SIG-M5 treated with dmso at 0.1 percent for 504 hours (cell line): Measurements from ENCODE around the gene DOK6.
"Not testable (repeated sequence)": the region's sequence is repeated elsewhere in the genome, so short reads cannot be mapped to it uniquely, and the experiment has no call there.

ENCODE experiments used
- DNase-seq: peaks from one replicate; lab custom pipeline; 2025; ENCODE audit not compliant: unreplicated experiment; lab: John Stamatoyannopoulos, UW

DOK6 gene

DNA sequence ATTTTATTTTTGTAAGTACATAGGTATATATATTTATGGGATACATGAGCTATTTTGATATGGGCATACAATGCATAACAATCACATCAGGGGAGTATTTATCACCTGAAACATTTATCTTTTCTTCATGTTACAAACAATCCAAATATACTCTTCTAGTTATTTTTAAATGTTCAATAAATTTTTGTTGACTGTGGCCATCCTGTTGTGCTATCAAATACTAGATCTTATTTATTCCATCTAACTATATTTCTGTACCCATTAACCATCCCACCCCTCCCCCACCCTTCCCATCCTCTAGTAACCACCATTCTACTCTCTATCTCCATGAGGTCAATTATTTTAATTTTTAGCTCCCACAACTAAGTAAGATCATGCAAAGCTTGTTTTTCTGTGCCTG is 390.0 kb downstream of the DOK6 start:
- no peak for DNase-seq

DNA sequence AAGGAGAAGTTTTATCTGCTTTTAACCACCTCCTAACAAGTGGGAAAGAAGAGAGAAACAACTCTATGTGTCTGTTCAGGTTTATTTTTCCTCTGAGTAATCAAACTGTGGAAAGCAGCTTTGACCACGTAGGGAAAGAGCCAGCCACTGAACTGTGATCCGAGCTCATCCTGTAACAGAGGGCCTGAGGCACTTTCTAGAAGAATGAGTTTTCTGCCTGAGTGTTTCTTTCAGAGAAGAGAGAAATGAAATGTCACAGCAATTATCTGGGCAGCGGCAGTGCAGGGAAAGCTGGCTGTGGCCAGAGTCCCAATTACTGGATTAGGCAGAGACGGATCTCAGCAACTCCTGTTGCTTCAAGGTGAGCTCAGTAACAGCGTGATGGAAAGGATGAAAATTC is 395.1 kb downstream of the DOK6 start:
- DNase-seq: no peak

DNA sequence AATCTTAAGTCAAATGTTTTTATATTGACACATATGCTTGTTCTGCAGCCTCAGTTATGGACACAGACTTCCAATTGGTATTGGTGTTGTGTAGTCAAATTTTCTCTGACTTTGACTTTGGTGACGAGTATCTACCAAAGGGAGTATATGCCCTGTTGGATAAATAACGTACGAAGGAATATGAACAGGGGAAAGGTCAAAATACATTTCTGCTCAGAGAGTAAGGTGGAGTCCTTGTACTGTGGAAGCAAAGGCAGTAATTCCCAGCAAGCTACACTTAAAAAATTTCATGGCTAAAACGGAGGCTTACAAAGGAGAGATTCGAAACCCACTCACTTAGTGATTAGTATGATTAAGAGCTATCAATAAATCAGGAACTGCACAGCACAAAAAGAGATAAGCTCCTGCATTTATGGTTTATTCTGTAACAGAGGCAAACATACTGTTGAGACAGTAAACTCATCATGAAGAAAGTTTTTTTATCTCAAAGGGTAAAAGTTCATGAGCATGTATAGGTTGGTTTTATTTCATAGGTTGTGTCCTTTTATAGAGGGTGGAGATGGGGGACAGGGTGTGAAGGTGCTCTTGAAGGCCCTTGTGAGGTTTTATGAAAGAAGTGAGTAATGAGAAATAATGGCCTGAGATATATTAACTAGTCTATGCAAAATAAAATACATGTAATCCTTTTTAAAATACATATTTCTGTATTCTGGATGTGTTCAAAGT is 404.3 kb downstream of the DOK6 start:
- no peak for DNase-seq

DNA sequence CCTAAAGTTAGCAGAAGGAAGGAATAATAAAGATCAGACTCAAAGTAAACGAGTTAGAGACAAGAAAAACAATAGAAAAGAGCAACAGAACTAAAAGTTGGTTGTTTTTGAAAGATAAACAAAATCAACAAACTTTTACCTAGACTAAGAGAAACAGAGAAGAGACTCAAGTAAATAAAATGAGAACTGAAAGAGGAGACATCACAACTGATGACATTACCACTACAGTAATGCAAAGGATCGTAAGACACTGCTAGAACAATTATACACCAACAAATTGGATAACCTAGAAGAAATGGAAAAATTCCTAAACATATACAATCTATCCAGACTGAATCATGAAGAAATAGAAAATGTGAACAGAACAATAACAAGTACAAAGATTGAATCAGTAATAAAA is 407.7 kb downstream of the DOK6 start:
- no peak for DNase-seq

DNA sequence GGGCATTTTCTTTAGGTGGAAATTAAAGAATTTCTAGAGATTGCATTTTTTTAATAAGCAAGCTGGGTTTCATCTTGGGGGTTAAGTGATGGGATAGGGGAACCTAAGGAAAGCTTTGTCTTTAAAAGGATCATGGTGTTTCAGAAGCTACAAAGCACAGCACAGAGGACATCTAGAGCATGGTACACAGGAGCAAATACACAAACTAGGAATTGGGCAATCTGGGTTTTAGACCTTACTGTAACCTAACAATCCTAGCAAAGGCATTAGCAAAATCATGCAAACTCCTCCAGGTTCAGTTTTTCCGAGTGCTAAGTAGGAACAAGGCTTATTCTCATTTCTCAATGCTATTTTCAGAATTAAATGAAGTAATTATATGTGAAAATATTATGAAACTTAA is 412.9 kb downstream of the DOK6 start:
- no peak for DNase-seq

DNA sequence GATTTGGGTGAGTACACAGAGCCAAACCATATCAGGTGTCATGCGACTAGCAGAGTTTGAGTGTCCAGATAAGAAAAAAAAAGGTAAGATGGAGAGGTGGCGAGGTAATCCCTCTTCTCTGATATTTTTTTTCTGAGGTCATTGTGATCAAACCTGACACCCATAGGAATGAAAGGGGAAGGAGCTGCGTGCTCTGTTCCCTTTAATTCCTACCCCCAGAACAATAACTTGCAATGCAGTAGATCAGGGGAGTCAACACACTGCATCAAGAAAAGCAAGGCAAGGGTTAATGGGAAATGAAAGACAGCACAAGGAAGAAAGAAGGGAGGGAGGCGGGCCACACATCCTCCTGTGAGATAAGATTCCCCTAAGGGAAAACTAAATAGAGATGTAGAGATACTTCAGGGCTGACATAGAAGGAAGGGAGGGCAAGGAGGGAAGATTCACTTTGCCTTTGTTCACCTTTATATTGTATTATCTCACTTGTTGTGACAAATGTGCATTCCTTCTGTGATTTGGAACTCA is 414.2 kb downstream of the DOK6 start:
- no peak for DNase-seq

DNA sequence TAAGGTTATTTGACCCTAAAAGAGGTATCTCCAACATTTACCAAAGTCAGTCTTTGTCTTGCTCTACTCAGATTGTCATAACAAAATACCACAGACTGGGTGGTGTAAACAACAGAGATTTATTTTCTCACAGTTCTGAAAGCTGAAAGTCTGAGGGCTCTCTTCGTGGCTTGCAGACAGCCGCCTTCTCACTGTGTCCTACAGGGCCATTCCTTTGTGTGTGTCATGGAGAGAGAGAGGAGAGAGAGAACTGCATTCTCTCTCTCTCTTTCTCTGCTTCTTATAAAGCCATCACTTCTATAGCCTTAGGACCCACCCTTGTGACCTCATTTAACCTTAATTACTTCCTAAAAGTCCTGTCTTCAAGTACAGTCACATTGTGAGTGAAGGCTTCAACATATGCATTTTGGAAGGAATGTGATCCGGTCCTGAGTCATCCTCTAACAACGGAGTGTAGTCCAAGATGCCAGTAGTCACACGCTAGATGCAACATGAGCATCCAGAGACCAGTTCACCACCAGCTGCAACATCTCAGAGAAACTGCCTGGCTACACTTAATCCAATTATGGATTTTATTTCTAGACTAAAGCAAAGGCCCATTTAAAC is 416.8 kb downstream of the DOK6 start:
- no peak for DNase-seq

DNA sequence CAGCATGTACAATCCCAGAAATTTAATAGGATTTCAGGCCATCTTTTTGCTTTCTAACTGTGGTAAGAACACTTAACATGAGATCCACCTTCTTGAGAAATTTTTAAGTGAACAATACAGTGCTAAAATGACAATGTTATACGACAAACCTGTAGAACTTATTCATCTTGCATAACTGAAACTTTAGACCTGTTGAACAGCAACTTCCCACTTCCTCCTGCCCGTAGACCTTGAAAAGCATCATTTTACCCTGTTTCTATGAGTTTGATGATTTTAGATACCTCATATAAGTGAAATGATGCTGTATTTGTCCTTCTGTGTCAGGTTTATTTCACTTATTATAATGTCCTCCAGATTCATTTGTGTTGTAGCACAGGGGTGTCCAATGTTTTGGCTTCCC is 418.8 kb downstream of the DOK6 start:
- no peak for DNase-seq

DNA sequence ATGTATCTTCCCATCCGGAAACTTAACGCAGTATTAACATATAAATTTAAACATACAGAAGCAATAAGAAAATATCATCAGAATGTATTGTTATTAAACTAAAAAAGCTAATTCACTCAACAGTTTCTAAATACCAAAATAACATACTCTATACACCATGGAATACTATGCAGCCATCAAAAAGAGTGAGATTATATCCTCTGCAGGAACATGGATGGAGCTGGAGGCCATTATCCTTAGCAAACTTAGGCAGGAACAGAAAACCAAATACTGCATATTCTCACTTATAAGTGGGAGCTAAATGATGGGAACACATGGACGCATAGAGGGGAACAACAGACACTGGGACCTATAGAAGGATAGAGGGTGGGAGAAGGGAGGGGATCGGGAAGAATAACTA is 419.9 kb downstream of the DOK6 start:
- DNase-seq: no peak

DNA sequence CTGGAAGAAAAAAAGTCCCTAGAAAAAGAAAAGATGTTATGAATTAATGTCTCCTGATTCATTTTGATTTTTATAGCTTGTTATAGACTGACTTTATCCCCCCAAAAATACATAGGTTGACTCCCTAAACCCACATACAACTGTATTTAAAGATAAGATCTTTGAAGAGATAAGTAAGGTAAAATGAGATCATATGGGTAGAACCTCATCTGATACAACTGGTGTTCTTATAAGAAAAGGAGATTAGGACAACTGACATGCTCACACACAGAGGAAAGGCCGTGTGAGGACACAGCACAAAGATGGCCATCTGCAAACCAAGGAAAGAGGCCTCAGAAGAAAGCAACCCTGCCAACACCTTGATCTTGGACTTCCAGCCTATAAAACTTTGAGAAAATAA is 429.5 kb downstream of the DOK6 start:
- no peak for DNase-seq

DNA sequence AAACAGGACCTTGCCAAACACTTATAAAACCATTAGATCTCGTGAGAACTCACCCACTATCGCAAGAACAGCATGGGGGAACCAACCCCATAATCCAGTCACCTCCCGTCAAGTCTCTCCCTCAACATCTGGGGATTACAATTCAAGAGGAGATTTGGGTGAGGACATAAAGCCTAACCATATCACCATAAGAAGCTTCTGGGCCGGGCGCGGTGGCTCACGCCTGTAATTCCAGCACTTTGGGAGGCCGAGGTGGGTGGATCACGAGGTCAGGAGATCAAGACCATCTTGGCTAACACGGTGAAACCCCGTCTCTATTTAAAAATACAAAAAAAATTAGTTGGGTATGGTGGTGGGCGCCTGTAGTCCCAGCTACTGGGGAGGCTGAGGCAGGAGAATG is 434.3 kb downstream of the DOK6 start:
- not testable (repeated sequence) for DNase-seq

DNA sequence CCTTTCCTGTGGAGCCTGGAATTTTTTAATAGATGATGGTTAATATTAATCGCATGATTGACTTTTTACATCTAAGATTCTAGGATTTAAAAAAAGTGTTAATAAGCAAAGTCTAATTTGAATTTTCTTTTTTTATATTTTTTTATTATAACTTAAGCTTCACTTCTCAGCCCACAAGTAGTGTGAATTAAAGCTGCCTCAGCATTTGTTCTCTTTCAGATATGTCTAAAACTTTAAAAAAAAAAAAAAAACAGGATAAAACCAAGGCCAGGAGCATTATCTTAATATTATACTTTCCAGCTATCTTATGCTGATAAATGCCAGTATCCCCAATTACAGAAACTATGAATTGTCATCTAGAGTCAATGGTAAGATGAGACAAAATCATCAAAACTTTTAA is 437.3 kb downstream of the DOK6 start:
- DNase-seq: no peak

DNA sequence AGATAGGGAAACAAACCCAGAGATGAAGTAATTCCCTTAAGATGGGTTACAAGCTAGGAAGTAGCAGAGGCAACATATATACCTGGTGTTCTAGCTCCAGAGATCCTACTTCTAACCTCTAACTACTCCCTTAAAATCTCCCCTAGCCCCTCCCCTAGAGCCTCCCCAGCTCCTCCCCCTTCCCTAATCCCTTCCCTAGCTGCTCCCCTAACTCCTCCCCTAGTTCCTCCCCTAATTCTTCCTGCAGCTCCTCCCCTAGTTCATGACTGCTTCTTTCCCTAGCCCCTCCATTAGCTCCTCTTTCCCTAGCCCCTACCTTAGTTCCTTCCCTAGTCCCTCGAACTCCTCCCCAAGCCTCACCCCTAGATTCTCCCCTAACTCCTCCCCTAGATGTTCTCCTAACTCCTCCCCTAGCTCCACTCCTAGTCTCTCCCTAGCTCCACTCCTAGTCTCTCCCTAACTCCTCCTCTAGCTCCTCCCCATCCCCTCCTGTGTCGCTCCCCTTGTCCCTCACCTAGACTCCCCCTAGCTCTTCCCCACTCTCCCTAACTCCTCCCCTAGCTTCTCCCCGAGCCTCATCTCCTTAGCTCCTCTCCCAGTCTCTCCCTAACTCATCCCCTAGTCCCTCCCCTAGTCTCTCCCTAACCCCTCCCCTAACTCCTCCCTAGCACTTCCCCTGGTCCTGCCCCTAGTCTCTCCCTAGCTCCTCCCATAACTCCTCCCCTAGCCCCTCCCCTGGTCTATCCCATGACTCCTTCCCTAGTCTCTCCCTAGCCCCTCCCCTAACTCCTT is 438.1 kb downstream of the DOK6 start:
- no peak for DNase-seq

DNA sequence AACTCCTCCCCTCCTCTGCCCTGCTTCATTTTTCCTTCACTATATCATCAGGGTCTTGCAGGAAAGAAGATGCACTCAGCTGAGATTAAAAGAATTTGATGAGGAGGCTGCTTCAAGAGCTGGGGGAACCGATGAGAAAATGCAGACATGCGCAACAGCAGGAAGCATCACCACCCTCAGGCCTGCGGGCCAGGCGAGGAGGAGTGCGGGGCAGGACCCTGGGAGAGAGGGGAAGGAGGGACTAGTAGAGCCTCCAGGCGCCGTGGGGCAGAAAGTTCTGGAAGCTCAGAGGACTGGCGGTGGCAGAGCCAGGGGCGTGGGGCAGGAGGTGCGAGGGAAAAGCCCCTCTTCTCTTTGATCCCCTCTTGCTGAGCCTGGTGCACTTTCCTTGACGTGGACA is 438.8 kb downstream of the DOK6 start:
- no peak for DNase-seq

DNA sequence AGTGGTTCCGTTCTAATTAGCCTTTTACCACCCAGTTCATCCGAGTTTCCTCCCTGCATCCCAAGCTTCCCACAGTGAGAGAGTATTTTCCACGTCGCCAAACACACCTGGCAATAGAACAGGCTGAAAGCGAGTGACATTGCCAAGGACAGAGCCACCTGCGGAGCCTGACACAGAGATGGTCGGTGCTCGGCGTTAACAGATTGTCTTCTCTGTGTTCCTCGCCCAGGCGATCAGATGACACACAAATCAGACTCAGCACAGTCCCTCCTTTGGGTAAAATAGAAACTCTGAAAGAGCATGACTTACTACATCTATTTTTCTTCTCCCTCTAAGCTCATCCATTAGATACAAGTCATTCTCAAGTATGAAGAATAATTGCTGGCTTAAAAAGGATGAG is 439.3 kb downstream of the DOK6 start:
- DNase-seq: no peak

DNA sequence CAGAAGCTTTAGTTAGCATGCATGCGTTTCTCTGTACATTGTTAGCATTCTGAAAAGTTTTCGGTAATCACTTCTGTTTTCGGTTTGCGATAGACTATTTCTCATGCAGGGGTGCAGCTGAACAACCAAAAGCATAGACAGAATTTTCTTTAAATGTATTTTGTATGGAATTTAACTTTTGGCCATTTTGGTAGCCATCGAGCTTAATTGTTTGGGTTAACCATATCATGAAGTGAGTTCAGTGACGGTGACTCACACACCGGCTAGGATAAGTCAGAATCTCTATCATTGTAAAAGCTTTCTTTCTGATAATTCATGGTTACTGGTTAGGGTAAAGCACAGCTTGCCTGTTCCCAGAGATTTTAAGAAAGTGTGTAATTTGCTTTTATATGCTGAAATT is 439.8 kb downstream of the DOK6 start:
- DNase-seq: no peak

DNA sequence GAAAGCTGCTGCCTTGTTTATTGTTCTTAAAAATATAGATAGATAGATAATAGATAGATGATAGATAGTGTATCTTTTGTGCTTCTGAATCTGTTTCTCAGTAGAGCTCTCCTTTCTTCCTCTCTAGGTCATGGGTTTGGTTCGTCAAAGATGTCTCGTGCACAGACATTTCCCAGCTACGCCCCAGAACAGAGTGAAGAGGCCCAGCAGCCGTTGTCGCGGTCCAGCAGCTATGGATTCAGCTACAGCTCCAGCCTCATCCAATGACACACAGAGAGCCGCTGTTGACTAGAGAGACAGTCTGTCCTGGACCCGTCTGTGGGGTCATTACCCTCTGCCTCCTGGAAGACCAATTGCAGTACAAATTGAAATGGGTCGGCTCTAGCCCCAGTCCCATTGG is 440.4 kb downstream of the DOK6 start:
- DNase-seq: no peak

DNA sequence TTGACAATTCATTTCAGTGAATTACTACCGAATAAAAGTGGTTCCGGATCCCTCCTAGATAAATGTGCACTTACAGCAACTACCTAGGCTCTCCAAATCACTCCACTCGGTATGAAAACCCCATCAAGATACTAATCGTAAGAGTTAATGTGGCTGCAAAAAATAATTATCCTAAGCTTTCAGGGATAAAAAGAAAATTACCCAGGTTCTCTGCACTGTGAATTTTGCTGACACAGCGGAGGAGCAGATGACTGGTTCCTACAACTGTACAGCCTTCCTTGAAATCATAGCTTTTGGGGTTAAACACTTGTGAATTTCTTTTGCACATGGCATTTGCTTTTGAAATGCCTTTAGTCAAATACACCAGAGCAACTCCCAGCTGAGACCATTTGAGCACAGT is 442.3 kb downstream of the DOK6 start:
- DNase-seq: no peak

DNA sequence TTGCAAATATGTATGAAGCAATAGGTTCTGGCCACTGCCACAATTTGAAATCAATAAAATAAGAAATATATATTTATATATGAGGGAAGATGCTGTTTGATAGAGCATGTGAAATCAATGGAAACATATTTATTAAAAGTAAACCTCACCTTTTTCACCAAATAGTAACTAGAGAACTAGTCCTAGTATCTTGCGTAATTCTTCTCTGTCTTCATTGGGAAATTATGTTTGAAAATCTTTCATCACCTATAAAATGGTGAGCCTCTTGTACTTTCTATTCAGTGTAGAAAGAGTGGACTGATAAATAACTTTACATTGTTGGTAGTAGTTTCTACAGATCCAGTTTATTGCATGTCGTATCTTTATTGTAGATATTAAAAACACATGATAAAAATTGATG is 444.0 kb downstream of the DOK6 start:
- no peak for DNase-seq

DNA sequence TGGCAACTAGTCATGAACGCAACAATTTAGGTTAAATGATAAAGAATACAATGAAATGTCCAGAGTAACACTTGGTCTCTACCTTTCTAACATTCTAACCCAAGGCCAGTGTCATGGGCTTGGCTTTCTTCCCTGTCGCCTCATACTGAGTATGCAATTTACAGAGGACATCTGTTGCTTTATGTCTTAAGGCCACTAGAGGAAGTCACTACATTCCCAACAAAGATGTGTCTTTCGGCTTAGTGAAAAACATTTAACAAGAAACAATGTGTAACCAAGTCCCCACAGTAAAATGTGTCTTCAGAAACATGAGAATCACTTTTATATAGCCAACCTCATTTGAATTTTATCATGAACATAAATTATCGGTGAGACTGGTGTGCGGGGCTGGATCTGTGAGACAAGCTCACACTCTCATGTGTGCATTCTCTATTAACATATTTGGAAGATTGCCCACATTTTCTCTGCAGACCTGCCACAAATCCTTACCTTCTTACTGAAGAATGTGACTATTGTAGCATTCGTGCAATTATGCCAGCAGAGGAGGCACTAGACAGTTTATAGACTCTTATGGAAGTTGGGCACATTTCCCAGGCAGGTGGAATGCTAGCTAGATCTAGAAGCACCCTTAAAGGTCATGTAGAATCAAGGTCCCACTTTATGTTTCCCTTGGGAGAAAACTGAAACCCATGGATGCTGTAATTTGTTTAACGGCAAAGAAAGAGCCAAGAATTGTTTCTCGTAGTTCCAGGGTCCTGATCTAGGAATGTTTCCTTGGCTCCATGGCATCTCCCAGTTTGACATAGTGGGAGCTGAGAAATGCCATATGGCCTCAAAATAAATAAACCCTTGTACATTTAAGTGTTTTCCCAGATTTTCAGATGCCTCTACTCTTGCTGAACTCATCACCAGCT is 445.2 kb downstream of the DOK6 start:
- DNase-seq: no peak

DNA sequence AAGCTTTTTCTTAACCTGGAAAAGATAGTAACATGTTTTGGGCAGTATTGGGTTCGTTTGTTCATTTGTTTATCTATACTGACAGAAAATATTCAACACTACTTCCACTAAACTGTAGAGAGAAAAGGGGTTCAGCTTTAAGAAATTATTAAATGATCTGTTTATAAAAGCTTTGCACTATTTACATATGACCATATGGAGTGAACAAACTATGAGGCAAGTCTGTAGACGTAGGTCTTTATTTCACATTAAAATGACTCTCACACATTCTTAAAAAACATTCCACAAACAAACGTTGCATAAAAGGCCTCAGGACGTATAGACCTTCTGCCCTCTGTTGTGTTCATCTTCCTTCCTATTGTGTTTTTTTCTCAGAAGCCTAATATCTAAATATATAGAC is 452.4 kb downstream of the DOK6 start:
- DNase-seq: no peak
